ENCODE data around the gene MPZL3. TPM values are rescaled to one million over a fixed set of nuclear protein-coding genes. Genes with fewer than 3 reads are reported as not detected.

The MPZL3 gene
- total and polyA plus RNA-seq, 2 experiments from 2014 or later = 0.92 to 2.9 TPM

- no peak for TF ChIP-seq ZNF462 (CRISPR knock-in tag; IDR thresholded peaks at IDR 0.05)
- TF ChIP-seq NANOG (IDR thresholded peaks at IDR 0.05; ENCODE audit: borderline replicate concordance) = no peak
- no peak for TF ChIP-seq POLR2AphosphoS5 (IDR thresholded peaks at IDR 0.05; ENCODE audit: low read depth)
- no peak for TF ChIP-seq REST (IDR thresholded peaks at IDR 0.05; ENCODE audit: unreplicated experiment)
- no peak for TF ChIP-seq JUNB (IDR thresholded peaks at IDR 0.05; ENCODE audit: unreplicated experiment)
- no peak for TF ChIP-seq EZH2 (IDR thresholded peaks at IDR 0.05; ENCODE audit: low read depth, unreplicated experiment)
- no peak for TF ChIP-seq EZH2phosphoT487 (IDR thresholded peaks at IDR 0.05; ENCODE audit: unreplicated experiment)
Measured at GRCh38 chr11:118272001-118272400, 19.8 kb upstream of the MPZL3 start (continued).

Data from GM23338 (cell line).